Activated T-cell treated with anti-CD3 and anti-CD28 coated beads, Interleukin-2, amount 50 U/mL, for 24 hours (primary cell): ENCODE data around the gene PCDH9.
"Not testable (repeated sequence)": the region's sequence is repeated elsewhere in the genome, so short reads cannot be mapped to it uniquely, and the experiment has no call there.

Experiments
- DNase-seq: peaks from one replicate; pipeline ENCODE4 v3.0.0-alpha.2; 2020
- H3K27ac Mint-ChIP-seq: 2 replicates; pipeline ENCODE4 v1.8.0; 2020; ENCODE audit warnings: mild to moderate bottlenecking, mixed read lengths
- H3K27me3 Mint-ChIP-seq: 2 replicates; pipeline ENCODE4 v1.8.0; 2020; ENCODE audit warnings: mixed read lengths
- H3K36me3 Mint-ChIP-seq: 2 replicates; pipeline ENCODE4 v1.8.0; 2020; ENCODE audit warnings: low read depth, mixed read lengths
- H3K4me1 Mint-ChIP-seq: 2 replicates; pipeline ENCODE4 v1.8.0; 2020; ENCODE audit warnings: low read depth, mixed read lengths
- H3K4me3 Mint-ChIP-seq: 2 replicates; pipeline ENCODE4 v1.8.0; 2020; ENCODE audit warnings: mild to moderate bottlenecking, moderate library complexity, mixed read lengths
- H3K9me3 Mint-ChIP-seq: 2 replicates; pipeline ENCODE4 v1.8.0; 2020; ENCODE audit warnings: mixed read lengths

PCDH9 gene

GRCh38 chr13:66659286-66659685 lies 570.9 kb downstream of the PCDH9 start:
- no peaks in the 10 kb centered on the region for H3K4me1 Mint-ChIP-seq
- no peak for DNase-seq
- no peaks in the 10 kb centered on the region for H3K27me3 Mint-ChIP-seq
- no peak overlapping the region for H3K4me3 Mint-ChIP-seq
- H3K36me3 Mint-ChIP-seq: no peaks in the 10 kb centered on the region
- no peak overlapping the region for H3K27ac Mint-ChIP-seq
- no peaks in the 10 kb centered on the region for H3K9me3 Mint-ChIP-seq

GRCh38 chr13:66657165-66657881 lies 572.8 kb downstream of the PCDH9 start:
- Mint-ChIP-seq H3K27ac (no peak overlapping the region), H3K36me3 (no peaks in the 10 kb centered on the region), H3K27me3 (no peaks in the 10 kb centered on the region), H3K9me3 (peaks cover 5% of the 10 kb centered on the region), H3K4me3 (no peak overlapping the region), H3K4me1 (no peaks in the 10 kb centered on the region)
- no peak for DNase-seq

- Mint-ChIP-seq H3K36me3 (no peaks in the 10 kb centered on the region), H3K27ac (no peak overlapping the region), H3K9me3 (peaks cover 5% of the 10 kb centered on the region), H3K4me1 (no peaks in the 10 kb centered on the region), H3K27me3 (no peaks in the 10 kb centered on the region), H3K4me3 (no peak overlapping the region)
- DNase-seq: no peak
These were observed 574.2 kb downstream of the PCDH9 start for GRCh38 chr13:66655847-66656454.

GRCh38 chr13:66644855-66645460 lies 585.2 kb downstream of the PCDH9 start:
- H3K4me3 Mint-ChIP-seq: no peak overlapping the region

GRCh38 chr13:66640231-66640630 lies 589.9 kb downstream of the PCDH9 start:
- no peak for DNase-seq
- Mint-ChIP-seq H3K9me3 (peaks cover 3% of the 10 kb centered on the region), H3K4me3 (no peak overlapping the region), H3K27me3 (no peaks in the 10 kb centered on the region), H3K27ac (no peak overlapping the region), H3K36me3 (no peaks in the 10 kb centered on the region), H3K4me1 (no peaks in the 10 kb centered on the region)

More at GRCh38 chr13:66644855-66645460, 585.2 kb downstream of the PCDH9 start:
- no peak for DNase-seq
- Mint-ChIP-seq H3K4me1 (no peaks in the 10 kb centered on the region), H3K27me3 (no peaks in the 10 kb centered on the region), H3K36me3 (no peaks in the 10 kb centered on the region), H3K9me3 (peaks cover 6% of the 10 kb centered on the region), H3K27ac (no peak overlapping the region)

- H3K4me1 Mint-ChIP-seq: no peaks in the 10 kb centered on the region
- no peak overlapping the region for H3K27ac Mint-ChIP-seq
- H3K4me3 Mint-ChIP-seq: no peak overlapping the region
- H3K27me3 Mint-ChIP-seq: no peaks in the 10 kb centered on the region
- DNase-seq: no peak
- H3K9me3 Mint-ChIP-seq: peaks cover 3% of the 10 kb centered on the region
- no peaks in the 10 kb centered on the region for H3K36me3 Mint-ChIP-seq
These were observed 591.1 kb downstream of the PCDH9 start for GRCh38 chr13:66639044-66639443.

GRCh38 chr13:66635526-66635925 lies 594.6 kb downstream of the PCDH9 start:
- H3K36me3 Mint-ChIP-seq: no peaks in the 10 kb centered on the region
- no peaks in the 10 kb centered on the region for H3K27me3 Mint-ChIP-seq
- no peaks in the 10 kb centered on the region for H3K4me1 Mint-ChIP-seq
- H3K27ac Mint-ChIP-seq: no peak overlapping the region
- no peak overlapping the region for H3K4me3 Mint-ChIP-seq
- DNase-seq: no peak
- H3K9me3 Mint-ChIP-seq: peaks cover 2% of the 10 kb centered on the region

GRCh38 chr13:66634384-66634783 lies 595.8 kb downstream of the PCDH9 start:
- no peaks in the 10 kb centered on the region for H3K27me3 Mint-ChIP-seq
- H3K4me1 Mint-ChIP-seq: no peaks in the 10 kb centered on the region
- DNase-seq: no peak
- no peaks in the 10 kb centered on the region for H3K9me3 Mint-ChIP-seq
- no peak overlapping the region for H3K27ac Mint-ChIP-seq
- no peaks in the 10 kb centered on the region for H3K36me3 Mint-ChIP-seq
- no peak overlapping the region for H3K4me3 Mint-ChIP-seq

GRCh38 chr13:66627512-66627911 lies 602.6 kb downstream of the PCDH9 start:
- Mint-ChIP-seq H3K27me3 (no peaks in the 10 kb centered on the region), H3K4me1 (no peaks in the 10 kb centered on the region), H3K27ac (no peak overlapping the region), H3K36me3 (no peaks in the 10 kb centered on the region), H3K4me3 (no peak overlapping the region), H3K9me3 (no peaks in the 10 kb centered on the region)
- DNase-seq: no peak

- no peak for DNase-seq
- H3K4me3 Mint-ChIP-seq: no peak overlapping the region
- no peaks in the 10 kb centered on the region for H3K9me3 Mint-ChIP-seq
- H3K27ac Mint-ChIP-seq: no peak overlapping the region
- H3K27me3 Mint-ChIP-seq: no peaks in the 10 kb centered on the region
- no peaks in the 10 kb centered on the region for H3K36me3 Mint-ChIP-seq
- H3K4me1 Mint-ChIP-seq: no peaks in the 10 kb centered on the region
These were observed 605.8 kb downstream of the PCDH9 start for GRCh38 chr13:66624302-66624701.

- Mint-ChIP-seq H3K36me3 (no peaks in the 10 kb centered on the region), H3K9me3 (no peaks in the 10 kb centered on the region), H3K4me1 (no peaks in the 10 kb centered on the region), H3K4me3 (no peak overlapping the region), H3K27me3 (no peaks in the 10 kb centered on the region), H3K27ac (no peak overlapping the region)
- no peak for DNase-seq
These were observed 606.9 kb downstream of the PCDH9 start for GRCh38 chr13:66623129-66623820.

GRCh38 chr13:66621906-66622447 lies 608.2 kb downstream of the PCDH9 start:
- not testable (repeated sequence) for H3K9me3 Mint-ChIP-seq, DNase-seq, H3K4me1 Mint-ChIP-seq, H3K4me3 Mint-ChIP-seq, H3K27ac Mint-ChIP-seq, H3K27me3 Mint-ChIP-seq, H3K36me3 Mint-ChIP-seq

- no peak for DNase-seq
- Mint-ChIP-seq H3K9me3 (no peaks in the 10 kb centered on the region), H3K36me3 (no peaks in the 10 kb centered on the region), H3K27ac (no peak overlapping the region), H3K4me1 (no peaks in the 10 kb centered on the region), H3K27me3 (no peaks in the 10 kb centered on the region), H3K4me3 (no peak overlapping the region)
These were observed 611.4 kb downstream of the PCDH9 start for GRCh38 chr13:66618702-66619101.

GRCh38 chr13:66617786-66618185 lies 612.4 kb downstream of the PCDH9 start:
- H3K36me3 Mint-ChIP-seq: no peaks in the 10 kb centered on the region
- H3K27ac Mint-ChIP-seq: no peak overlapping the region
- no peaks in the 10 kb centered on the region for H3K27me3 Mint-ChIP-seq
- no peak overlapping the region for H3K4me3 Mint-ChIP-seq
- no peaks in the 10 kb centered on the region for H3K4me1 Mint-ChIP-seq
- no peaks in the 10 kb centered on the region for H3K9me3 Mint-ChIP-seq
- no peak for DNase-seq
